Endothelial cell of umbilical vein (primary cell): Measurements from ENCODE around the gene TRRAP. TPM values are rescaled to one million over a fixed set of nuclear protein-coding genes. Genes with fewer than 3 reads are reported as not detected.

Experiments
- BruUV-seq: library from RNA; stranded (reverse); fragments of 400-500 nt; replicated peaks from 2 replicates; lab custom pipeline; 2021; lab: Mats Ljungman, UMichigan
- CTCF ChIA-PET: fragments of 300-600, 350-600 bp; sonication (Branson Sonifier 250); formaldehyde crosslinking; loops from one replicate; lab custom pipeline; 2021; ENCODE audit warnings: antibody characterized with exemption, inconsistent platforms; lab: Charles Lee
- POLR2A ChIA-PET: fragments of 300-600, 350-600 bp; sonication (Branson Sonifier 250); formaldehyde crosslinking; loops from one replicate; lab custom pipeline; 2021; ENCODE audit warnings: antibody characterized with exemption, inconsistent platforms; lab: Charles Lee
- DNase-seq: peaks from one replicate; pipeline ENCODE4 v3.0.0-alpha.2; 2011; ENCODE audit warnings: low read depth, low spot score
- FAIRE-seq: peaks from 2 replicates; lab custom pipeline; 2011; peaks lifted over from hg19 to GRCh38; lab: Jason Lieb, UNC
- H2AFZ ChIP-seq: 2 replicates; pipeline ENCODE4 v1.6.0; 2012; ENCODE audit warnings: low read depth, low read length, control low read depth, inconsistent platforms
- H3K27ac ChIP-seq: 2 replicates; pipeline ENCODE4 v1.5.1; 2011; ENCODE audit warnings: low read depth, mild to moderate bottlenecking, control low read depth, low read length, moderate library complexity; ENCODE audit not compliant: insufficient read depth
- H3K27me3 ChIP-seq, 2 experiments: 2 replicates each; pipeline versions ENCODE4 v1.6.0 to v1.6.1; 2011; ENCODE audit warnings: low read length in 2 of 2, mixed read lengths in 1 of 2; ENCODE audit not compliant: control insufficient read depth in 2 of 2, insufficient read depth in 2 of 2
- H3K36me3 ChIP-seq, 2 experiments: 2 replicates in 1 of 2; 3 replicates in 1 of 2; pipeline ENCODE4 v1.5.1; 2011; ENCODE audit warnings: low read length in 2 of 2, mild to moderate bottlenecking in 1 of 2, moderate library complexity in 1 of 2; ENCODE audit not compliant: control insufficient read depth in 2 of 2, insufficient read depth in 2 of 2; ENCODE audit errors: extremely low read depth in 1 of 2
- H3K4me1 ChIP-seq: 3 replicates; pipeline ENCODE4 v1.5.1; 2011; ENCODE audit warnings: mild to moderate bottlenecking, low read length; ENCODE audit not compliant: control insufficient read depth, insufficient read depth; ENCODE audit errors: extremely low read depth
- H3K4me2 ChIP-seq: 2 replicates; pipeline ENCODE4 v1.6.1; 2011; ENCODE audit warnings: low read length, control low read depth, mixed read lengths; ENCODE audit not compliant: insufficient read depth
- H3K4me3 ChIP-seq, 3 experiments: fragments of 200-600 bp in 1 of 3; sonication (generic), shearing (Covaris generic) in 1 of 3; replicated peaks in 1 of 3; 2 replicates each; pipeline ENCODE4 v1.5.1; 2011 to 2016; ENCODE audit warnings: control low read depth in 3 of 3, low read length in 3 of 3, mild to moderate bottlenecking in 2 of 3, inconsistent platforms in 1 of 3, low read depth in 1 of 3, moderate library complexity in 1 of 3; ENCODE audit not compliant: insufficient read depth in 1 of 3
- H3K79me2 ChIP-seq: 2 replicates; pipeline ENCODE4 v1.6.0; 2012; ENCODE audit warnings: low read length, inconsistent platforms; ENCODE audit not compliant: control insufficient read depth, insufficient read depth
- H3K9ac ChIP-seq: replicated peaks from 2 replicates; pipeline ENCODE3; 2011; ENCODE audit warnings: low read length, control low read depth; ENCODE audit not compliant: insufficient read depth; ENCODE audit errors: extremely low read depth
- H3K9me1 ChIP-seq: replicated peaks from 3 replicates; pipeline ENCODE4 v1.6.0; 2011; ENCODE audit warnings: mild to moderate bottlenecking, low read length; ENCODE audit not compliant: control insufficient read depth, insufficient read depth; ENCODE audit errors: extremely low read depth
- H3K9me3 ChIP-seq: replicated peaks from 2 replicates; pipeline ENCODE4 v1.5.1; 2012; ENCODE audit warnings: low read length, inconsistent platforms; ENCODE audit not compliant: control insufficient read depth, insufficient read depth
- H4K20me1 ChIP-seq: replicated peaks from 2 replicates; pipeline ENCODE3; 2011; ENCODE audit warnings: mild to moderate bottlenecking, low read length; ENCODE audit not compliant: control insufficient read depth, insufficient read depth; ENCODE audit errors: extremely low read depth
- EZH2 ChIP-seq: IDR thresholded peaks from 2 replicates; pipeline ENCODE4 v1.6.1; 2012; ENCODE audit warnings: borderline replicate concordance, low read depth, mild to moderate bottlenecking, moderate library complexity, low read length, inconsistent platforms; ENCODE audit not compliant: severe bottlenecking
- FOS ChIP-seq: IDR thresholded peaks from 2 replicates; pipeline ENCODE4 v1.6.1; 2011; ENCODE audit warnings: mild to moderate bottlenecking, low read length, moderate library complexity, borderline replicate concordance; ENCODE audit not compliant: insufficient read depth
- GATA2 ChIP-seq: IDR thresholded peaks from 2 replicates; pipeline ENCODE4 v1.7.0; 2011; ENCODE audit warnings: low read depth, mild to moderate bottlenecking, moderate library complexity, mixed read lengths, low read length; ENCODE audit not compliant: insufficient read length, insufficient read depth
- JUN ChIP-seq: IDR thresholded peaks from 2 replicates; pipeline ENCODE4 v1.6.1; 2011; ENCODE audit warnings: borderline replicate concordance, low read depth; ENCODE audit not compliant: insufficient read length, insufficient read depth
- MYC ChIP-seq: IDR thresholded peaks from one replicate; pipeline ENCODE4 v1.6.1; 2011; ENCODE audit warnings: mild to moderate bottlenecking, low read depth, low read length
- POLR2A ChIP-seq: IDR thresholded peaks from 2 replicates; pipeline ENCODE4 v1.6.1; 2012; ENCODE audit warnings: low read depth, mild to moderate bottlenecking, control low read depth, low read length
- POLR2AphosphoS5 ChIP-seq: IDR thresholded peaks from 2 replicates; pipeline ENCODE4 v1.6.1; 2012; ENCODE audit warnings: low read depth, mild to moderate bottlenecking, control low read depth, low read length, moderate library complexity; ENCODE audit not compliant: insufficient read depth
- dilution Hi-C: fragments of 300-500 bp; cut with MboI; formaldehyde crosslinking; loops from one replicate; pipeline ENCODE4 v1.15.0; 2019; ENCODE audit warnings: low sequenced_read_pairs; ENCODE audit not compliant: extremely low pct_ligation_motif_present
- intact Hi-C: fragments of 100-400 bp; cut with micrococcal nuclease; formaldehyde crosslinking; loops from one replicate; pipeline ENCODE4 v1.10.0; 2022
- polyA plus RNA-seq, 4 experiments: library from polyadenylated mRNA; depleted of rRNA in 3 of 4; stranded (reverse) in 3 of 4; unstranded in 1 of 4; fragments of >200 nt; gene quantifications; 2 replicates each; pipeline versions ENCODE4 v1.2.1 to v1.2.3, GENCODE V29; 2011 to 2012; ENCODE audit warnings: missing spikeins in 1 of 4
- total RNA-seq: library from RNA; stranded (reverse); gene quantifications from 2 replicates; pipeline ENCODE4 v1.2.3, GENCODE V29; 2021
- TF ChIP-seq, protein P1 (sequence below): IDR thresholded peaks from 2 replicates; pipeline ENCODE4 v1.6.1; 2011; ENCODE audit not compliant: insufficient read depth, insufficient read length
- TF ChIP-seq, protein P2 (sequence below), 2 donors: IDR thresholded peaks; 1 replicate in 1 of 2; 2 replicates in 1 of 2; pipeline ENCODE4 v1.5.1; 2011; ENCODE audit warnings: low read length in 2 of 2, mild to moderate bottlenecking in 2 of 2, moderate library complexity in 2 of 2, control low read depth in 1 of 2, inconsistent platforms in 1 of 2, low read depth in 1 of 2; ENCODE audit not compliant: insufficient read depth in 1 of 2; ENCODE audit errors: extremely low read depth in 1 of 2

Gene TRRAP
- total and polyA plus RNA-seq, 2 donors (not counting 3 experiments of a cell fraction or from before 2014, with no cell fraction given), result 21.8 to 45.8 TPM

DNA sequence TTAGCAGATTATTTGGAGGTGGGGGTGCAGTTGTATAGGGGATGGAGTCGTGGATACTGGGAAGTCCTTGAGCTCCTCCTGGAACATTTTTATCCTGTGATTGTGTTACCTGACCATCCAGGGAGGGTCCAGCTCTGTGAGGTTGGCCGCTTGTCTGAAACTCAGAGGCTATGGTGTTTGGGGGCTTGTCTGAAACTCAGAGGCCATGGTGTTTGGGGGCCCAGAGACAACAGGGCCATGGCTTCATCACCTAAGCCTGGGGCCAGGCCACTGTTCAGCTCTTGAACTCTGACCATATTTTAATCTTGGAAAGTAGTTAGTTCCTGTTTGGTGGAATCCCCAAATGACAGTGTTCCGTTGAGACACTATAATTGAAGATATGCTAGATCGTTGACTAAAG, 66.1 kb downstream of the TRRAP start:
- Histone ChIP-seq H3K27me3 (no peaks in the 10 kb centered on the region), H3K4me3 (no peak overlapping the region), H3K9me3 (no peaks in the 10 kb centered on the region), H3K4me2 (no peak overlapping the region), H2AFZ (no peak overlapping the region), H3K9ac (no peak overlapping the region), H3K36me3 (peaks cover 9 to 38% of the 10 kb centered on the region in 2 experiments), H3K9me1 (no peaks in the 10 kb centered on the region), H3K79me2 (no peaks in the 10 kb centered on the region), H3K27ac (no peak overlapping the region), H4K20me1 (no peaks in the 10 kb centered on the region), H3K4me1 (no peaks in the 10 kb centered on the region)
- intact Hi-C loops, result no loop called here
- CTCF ChIA-PET, result interaction anchor here (0.9 kb wide), 1 partner anchor 8 kb away, joined by 3 read pairs; no protein-coding TSS in a partner anchor
- BruUV-seq, result no TSS peak
- FAIRE-seq (no peak), DNase-seq (no peak)
- no peak for TF ChIP-seq JUN
- dilution Hi-C loops, result no loop called here
- POLR2A ChIA-PET, result no interaction called here

DNA sequence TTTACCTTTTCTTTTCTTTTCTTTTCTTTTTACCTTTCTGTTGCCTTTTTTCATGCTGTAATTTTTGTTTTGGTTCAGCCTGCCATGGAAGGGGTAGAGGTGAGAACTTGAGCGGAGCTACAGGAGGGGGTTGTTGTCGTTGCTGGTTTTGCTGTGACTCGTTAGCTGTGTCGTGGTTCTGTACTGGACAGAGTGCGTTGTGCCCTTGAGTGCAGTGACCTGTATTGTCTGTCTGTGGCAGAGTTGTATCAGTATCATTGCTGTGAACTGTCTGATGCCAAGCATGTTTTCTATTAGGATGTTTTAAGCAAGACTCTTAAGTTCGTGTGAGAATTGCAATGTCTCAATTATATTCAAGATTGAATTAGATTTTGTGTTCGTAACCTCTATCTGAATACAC, 67.5 kb downstream of the TRRAP start:
- TF ChIP-seq FOS, result no peak
- no peak for TF ChIP-seq EZH2
- no peak for TF ChIP-seq POLR2AphosphoS5
- TF ChIP-seq, protein P1, sequence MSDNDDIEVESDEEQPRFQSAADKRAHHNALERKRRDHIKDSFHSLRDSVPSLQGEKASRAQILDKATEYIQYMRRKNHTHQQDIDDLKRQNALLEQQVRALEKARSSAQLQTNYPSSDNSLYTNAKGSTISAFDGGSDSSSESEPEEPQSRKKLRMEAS, result no peak
- no peak for TF ChIP-seq JUN
- TF ChIP-seq POLR2A, result no peak
- no peak for TF ChIP-seq MYC
- no peak for TF ChIP-seq GATA2
- TF ChIP-seq, protein P2, sequence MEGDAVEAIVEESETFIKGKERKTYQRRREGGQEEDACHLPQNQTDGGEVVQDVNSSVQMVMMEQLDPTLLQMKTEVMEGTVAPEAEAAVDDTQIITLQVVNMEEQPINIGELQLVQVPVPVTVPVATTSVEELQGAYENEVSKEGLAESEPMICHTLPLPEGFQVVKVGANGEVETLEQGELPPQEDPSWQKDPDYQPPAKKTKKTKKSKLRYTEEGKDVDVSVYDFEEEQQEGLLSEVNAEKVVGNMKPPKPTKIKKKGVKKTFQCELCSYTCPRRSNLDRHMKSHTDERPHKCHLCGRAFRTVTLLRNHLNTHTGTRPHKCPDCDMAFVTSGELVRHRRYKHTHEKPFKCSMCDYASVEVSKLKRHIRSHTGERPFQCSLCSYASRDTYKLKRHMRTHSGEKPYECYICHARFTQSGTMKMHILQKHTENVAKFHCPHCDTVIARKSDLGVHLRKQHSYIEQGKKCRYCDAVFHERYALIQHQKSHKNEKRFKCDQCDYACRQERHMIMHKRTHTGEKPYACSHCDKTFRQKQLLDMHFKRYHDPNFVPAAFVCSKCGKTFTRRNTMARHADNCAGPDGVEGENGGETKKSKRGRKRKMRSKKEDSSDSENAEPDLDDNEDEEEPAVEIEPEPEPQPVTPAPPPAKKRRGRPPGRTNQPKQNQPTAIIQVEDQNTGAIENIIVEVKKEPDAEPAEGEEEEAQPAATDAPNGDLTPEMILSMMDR (IDR thresholded peaks at IDR 0.05; ENCODE audit: extremely low read depth in 1 of 2, insufficient read depth in 1 of 2, low read depth in 1 of 2, low read length in 2 of 2), result no peak
- no peak overlapping the region for H3K27ac ChIP-seq
- FAIRE-seq, result no peak
- intact Hi-C loops, result no loop called here
- no peaks in the 10 kb centered on the region for H4K20me1 ChIP-seq
- CTCF ChIA-PET, result no interaction called here
- dilution Hi-C loops, result no loop called here
- H2AFZ ChIP-seq, result no peak overlapping the region
- no peaks in the 10 kb centered on the region for H3K27me3 ChIP-seq
- H3K4me1 ChIP-seq, result no peaks in the 10 kb centered on the region
- no peaks in the 10 kb centered on the region for H3K79me2 ChIP-seq
- BruUV-seq, result no TSS peak
- no peak for DNase-seq
- no peak overlapping the region for H3K4me2 ChIP-seq
- no peaks in the 10 kb centered on the region for H3K9me1 ChIP-seq
- peaks cover 14 to 48% of the 10 kb centered on the region in 2 experiments for H3K36me3 ChIP-seq
- H3K4me3 ChIP-seq, result no peak overlapping the region
- POLR2A ChIA-PET, result no interaction called here
- no peaks in the 10 kb centered on the region for H3K9me3 ChIP-seq
- no peak overlapping the region for H3K9ac ChIP-seq
